ENCODE measurements around the gene BIVM. TPM values are rescaled to one million over a fixed set of nuclear protein-coding genes. Genes with fewer than 3 reads are reported as not detected.

The BIVM gene
- polyA plus RNA-seq, 3 donors: 0.76 to 1.1 (median 0.81) TPM

- H3K79me2 ChIP-seq (ENCODE audit: insufficient read depth, low read length): no peaks in the 10 kb centered on the region
- intact Hi-C loops (cut with micrococcal nuclease): no loop called here
- WGBS (ENCODE audit: insufficient coverage): no CpG with 5 or more reads among the region's 1 CpG
- no peaks in the 10 kb centered on the region for H3K4me1 ChIP-seq (ENCODE audit: control insufficient read depth in 1 of 2, insufficient read depth in 2 of 2, low read length in 2 of 2)
- TF ChIP-seq CTCF (IDR thresholded peaks at IDR 0.05): no peak
- H3K27ac ChIP-seq (ENCODE audit: low read depth in 1 of 2, low read length in 2 of 2): no peak overlapping the region
- no peak overlapping the region for H3K4me2 ChIP-seq (replicated peaks; ENCODE audit: extremely low read depth, low read length, poor library complexity, severe bottlenecking)
- no peak for DNase-seq
- no peaks in the 10 kb centered on the region for H3K9me3 Mint-ChIP-seq
- no peaks in the 10 kb centered on the region for H3K4me1 Mint-ChIP-seq
- peaks cover 0 to 1% (median 0%) of the 10 kb centered on the region in 3 donors for H3K27me3 Mint-ChIP-seq (ENCODE audit: low read depth in 3 of 3)
- H3K4me3 Mint-ChIP-seq: no peak overlapping the region
- no peak overlapping the region for H3K4me3 ChIP-seq (replicated peaks in 1 of 3; ENCODE audit: low read depth in 2 of 3, low read length in 3 of 3)
- no peaks in the 10 kb centered on the region for H3K9me3 ChIP-seq (replicated peaks in 1 of 2; ENCODE audit: control insufficient read depth in 1 of 2, insufficient read depth in 1 of 2, low read length in 2 of 2)
- H3K36me3 ChIP-seq (replicated peaks in 1 of 2; ENCODE audit: control insufficient read depth in 1 of 2, insufficient read depth in 2 of 2, low read length in 2 of 2): no peaks in the 10 kb centered on the region
- no peak overlapping the region for H3K9ac ChIP-seq (ENCODE audit: insufficient read depth, low read length, poor library complexity, severe bottlenecking)
- H3K27ac Mint-ChIP-seq: no peak overlapping the region
- H4K20me1 ChIP-seq (ENCODE audit: insufficient read depth, low read length): no peaks in the 10 kb centered on the region
- H3K27me3 ChIP-seq (ENCODE audit: control insufficient read depth in 2 of 2, insufficient read depth in 2 of 2, low read length in 2 of 2): no peaks in the 10 kb centered on the region
- H2AFZ ChIP-seq (ENCODE audit: insufficient read depth, low read depth, low read length, poor library complexity, severe bottlenecking): no peak overlapping the region
- H3K36me3 Mint-ChIP-seq: peaks cover 3 to 10% of the 10 kb centered on the region in 2 donors
Measured at GRCh38 chr13:102838273-102838672, 39.4 kb downstream of the BIVM start.

GRCh38 chr13:102838982-102839381 lies 40.1 kb downstream of the BIVM start:
- 100% methylated on average over 1 of the region's 4 CpGs for WGBS (ENCODE audit: insufficient coverage)
- no peaks in the 10 kb centered on the region for H3K4me1 ChIP-seq (ENCODE audit: control insufficient read depth in 1 of 2, insufficient read depth in 2 of 2, low read length in 2 of 2)
- peaks cover 3 to 10% of the 10 kb centered on the region in 2 donors for H3K36me3 Mint-ChIP-seq

More at GRCh38 chr13:102838982-102839381, 40.1 kb downstream of the BIVM start:
- Histone ChIP-seq H3K27me3 (ENCODE audit: control insufficient read depth in 2 of 2, insufficient read depth in 2 of 2, low read length in 2 of 2) (no peaks in the 10 kb centered on the region), H3K36me3 (replicated peaks in 1 of 2; ENCODE audit: control insufficient read depth in 1 of 2, insufficient read depth in 2 of 2, low read length in 2 of 2) (no peaks in the 10 kb centered on the region), H2AFZ (ENCODE audit: insufficient read depth, low read depth, low read length, poor library complexity, severe bottlenecking) (no peak overlapping the region), H3K9me3 (replicated peaks in 1 of 2; ENCODE audit: control insufficient read depth in 1 of 2, insufficient read depth in 1 of 2, low read length in 2 of 2) (no peaks in the 10 kb centered on the region), H4K20me1 (ENCODE audit: insufficient read depth, low read length) (no peaks in the 10 kb centered on the region), H3K9ac (ENCODE audit: insufficient read depth, low read length, poor library complexity, severe bottlenecking) (no peak overlapping the region), H3K27ac (ENCODE audit: low read depth in 1 of 2, low read length in 2 of 2) (no peak overlapping the region), H3K4me2 (replicated peaks; ENCODE audit: extremely low read depth, low read length, poor library complexity, severe bottlenecking) (no peak overlapping the region), H3K4me3 (replicated peaks in 1 of 3; ENCODE audit: low read depth in 2 of 3, low read length in 3 of 3) (no peak overlapping the region), H3K79me2 (ENCODE audit: insufficient read depth, low read length) (no peaks in the 10 kb centered on the region)
- intact Hi-C loops (cut with micrococcal nuclease): no loop called here
- Mint-ChIP-seq H3K27ac (no peak overlapping the region), H3K4me3 (no peak overlapping the region), H3K9me3 (no peaks in the 10 kb centered on the region), H3K4me1 (no peaks in the 10 kb centered on the region), H3K27me3 (ENCODE audit: low read depth in 3 of 3) (no peaks in the 10 kb centered on the region)
- no peak for TF ChIP-seq CTCF (IDR thresholded peaks at IDR 0.05)
- no peak for DNase-seq

All from CD14-positive monocyte (primary cell).